PC-9 (cell line): ENCODE data around the gene SFMBT2. TPM values are rescaled to one million over a fixed set of nuclear protein-coding genes. Genes with fewer than 3 reads are reported as not detected.

Experiments
- BruUV-seq: library from RNA; stranded (reverse); fragments of 400-500 nt; replicated peaks from 2 replicates; lab custom pipeline; 2021; lab: Mats Ljungman, UMichigan
- CTCF ChIA-PET: fragments of 300-600 bp; sonication (Branson Sonifier 250); formaldehyde crosslinking; loops from one replicate; lab custom pipeline; 2022; ENCODE audit warnings: antibody characterized with exemption; lab: Charles Lee
- POLR2A ChIA-PET: fragments of 300-600 bp; sonication (Branson Sonifier 250); formaldehyde crosslinking; loops from one replicate; lab custom pipeline; 2022; ENCODE audit warnings: antibody characterized with exemption; ENCODE audit not compliant: unreplicated experiment; lab: Charles Lee
- DNase-seq, 2 experiments: peaks; one replicate each; pipeline versions ENCODE4 v3.0.0 to v3.0.0-alpha.2; 2015 to 2022; ENCODE audit warnings: mixed read lengths in 1 of 2
- H2AFZ ChIP-seq: fragments of 200-600 bp; sonication (generic); 2 replicates; pipeline ENCODE4 v1.8.1; 2017; ENCODE audit warnings: antibody characterized with exemption
- H3F3A ChIP-seq: fragments of 200-600 bp; sonication (generic); 2 replicates; pipeline ENCODE4 v1.8.1; 2017; ENCODE audit warnings: antibody characterized with exemption, mild to moderate bottlenecking, low read depth; ENCODE audit not compliant: insufficient read depth
- H3K27ac ChIP-seq: fragments of 200-600 bp; sonication (generic); 2 replicates; pipeline ENCODE4 v1.6.1; 2016; ENCODE audit warnings: mixed run types
- H3K27me3 ChIP-seq: fragments of 200-600 bp; sonication (generic); 2 replicates; pipeline ENCODE4 v1.6.1; 2016; ENCODE audit warnings: low read depth, mixed run types; ENCODE audit not compliant: insufficient read depth
- H3K36me3 ChIP-seq: fragments of 200-600 bp; sonication (generic); 2 replicates; pipeline ENCODE4 v1.6.1; 2016; ENCODE audit warnings: low read depth, mixed run types
- H3K4me1 ChIP-seq: fragments of 200-600 bp; sonication (generic); replicated peaks from 2 replicates; pipeline ENCODE4 v1.6.1; 2016; ENCODE audit warnings: mixed run types; ENCODE audit not compliant: insufficient read depth
- H3K4me2 ChIP-seq: fragments of 200-600 bp; sonication (generic); 2 replicates; pipeline ENCODE4 v1.6.1; 2017; ENCODE audit warnings: mixed run types
- H3K4me3 ChIP-seq: fragments of 200-600 bp; sonication (generic); 2 replicates; pipeline ENCODE4 v1.6.1; 2016; ENCODE audit warnings: mixed run types
- H3K79me2 ChIP-seq: fragments of 200-600 bp; sonication (generic); 2 replicates; pipeline ENCODE4 v1.6.1; 2017; ENCODE audit warnings: low read depth, mixed run types
- H3K9me2 ChIP-seq: fragments of 200-600 bp; sonication (generic); 2 replicates; pipeline ENCODE4 v1.8.1; 2017; ENCODE audit warnings: mild to moderate bottlenecking; ENCODE audit not compliant: insufficient read depth
- H3K9me3 ChIP-seq: fragments of 200-600 bp; sonication (generic); 2 replicates; pipeline ENCODE4 v1.8.1; 2016; ENCODE audit warnings: low read depth; ENCODE audit not compliant: insufficient read depth
- H4K20me1 ChIP-seq: fragments of 200-600 bp; sonication (generic); 2 replicates; pipeline ENCODE4 v1.8.1; 2017; ENCODE audit not compliant: insufficient read depth
- EZH2 ChIP-seq: fragments of 200-600 bp; sonication (generic); IDR thresholded peaks from 2 replicates; pipeline ENCODE4 v1.8.0; 2017; ENCODE audit warnings: antibody characterized with exemption, low read depth
- intact Hi-C: fragments of 100-400 bp; cut with micrococcal nuclease; formaldehyde crosslinking; loops from one replicate; pipeline ENCODE4 v1.10.0; 2022; ENCODE audit not compliant: unreplicated experiment
- total RNA-seq: library from RNA; stranded (reverse); gene quantifications from 2 replicates; pipeline ENCODE4 v1.2.3, GENCODE V29; 2021
- TF ChIP-seq, protein P1 (sequence below): fragments of 200-600 bp; sonication (generic); conservative IDR thresholded peaks from 2 replicates; pipeline ENCODE4 v1.6.1; 2017; ENCODE audit warnings: mixed run types, antibody characterized with exemption, mild to moderate bottlenecking, moderate library complexity

Gene SFMBT2
- total RNA-seq, 1 experiment from 2014 or later, result 0.07 TPM

DNA sequence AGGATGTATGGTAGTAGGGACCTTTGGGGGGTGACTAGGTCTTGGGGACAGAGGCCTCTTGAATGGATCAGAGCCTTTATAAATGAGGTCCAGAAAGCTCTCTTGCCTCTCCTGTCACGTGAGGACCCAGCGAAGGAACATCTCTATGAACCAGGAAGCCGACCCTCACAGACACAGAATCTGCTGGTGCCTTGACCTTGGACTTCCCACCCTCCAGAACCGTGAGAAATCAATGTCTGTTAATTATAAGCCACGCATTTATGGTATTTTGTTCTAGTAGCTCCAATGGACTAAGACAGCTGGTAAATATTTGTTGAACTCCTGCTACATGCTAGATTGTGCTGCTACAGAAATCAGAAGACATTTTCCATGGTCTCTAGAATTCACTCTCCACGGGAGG lies 276.9 kb downstream of the SFMBT2 start:
- ChIA-PET CTCF (no interaction called here), POLR2A (no interaction called here)
- Histone ChIP-seq H3K9me3 (no peaks in the 10 kb centered on the region), H3K36me3 (no peaks in the 10 kb centered on the region), H3K4me1 (no peaks in the 10 kb centered on the region), H3K4me2 (no peak overlapping the region), H4K20me1 (no peaks in the 10 kb centered on the region), H3F3A (no peaks in the 10 kb centered on the region), H3K4me3 (no peak overlapping the region), H3K27ac (no peak overlapping the region), H3K27me3 (no peaks in the 10 kb centered on the region; the same call in 1 of the 2 replicates), H2AFZ (no peak overlapping the region), H3K9me2 (no peaks in the 10 kb centered on the region), H3K79me2 (no peaks in the 10 kb centered on the region)
- no peak for DNase-seq
- BruUV-seq, result no TSS peak
- intact Hi-C loops, result no loop called here
- no peak for TF ChIP-seq EZH2
- TF ChIP-seq, protein P1, sequence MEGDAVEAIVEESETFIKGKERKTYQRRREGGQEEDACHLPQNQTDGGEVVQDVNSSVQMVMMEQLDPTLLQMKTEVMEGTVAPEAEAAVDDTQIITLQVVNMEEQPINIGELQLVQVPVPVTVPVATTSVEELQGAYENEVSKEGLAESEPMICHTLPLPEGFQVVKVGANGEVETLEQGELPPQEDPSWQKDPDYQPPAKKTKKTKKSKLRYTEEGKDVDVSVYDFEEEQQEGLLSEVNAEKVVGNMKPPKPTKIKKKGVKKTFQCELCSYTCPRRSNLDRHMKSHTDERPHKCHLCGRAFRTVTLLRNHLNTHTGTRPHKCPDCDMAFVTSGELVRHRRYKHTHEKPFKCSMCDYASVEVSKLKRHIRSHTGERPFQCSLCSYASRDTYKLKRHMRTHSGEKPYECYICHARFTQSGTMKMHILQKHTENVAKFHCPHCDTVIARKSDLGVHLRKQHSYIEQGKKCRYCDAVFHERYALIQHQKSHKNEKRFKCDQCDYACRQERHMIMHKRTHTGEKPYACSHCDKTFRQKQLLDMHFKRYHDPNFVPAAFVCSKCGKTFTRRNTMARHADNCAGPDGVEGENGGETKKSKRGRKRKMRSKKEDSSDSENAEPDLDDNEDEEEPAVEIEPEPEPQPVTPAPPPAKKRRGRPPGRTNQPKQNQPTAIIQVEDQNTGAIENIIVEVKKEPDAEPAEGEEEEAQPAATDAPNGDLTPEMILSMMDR, result no peak

DNA sequence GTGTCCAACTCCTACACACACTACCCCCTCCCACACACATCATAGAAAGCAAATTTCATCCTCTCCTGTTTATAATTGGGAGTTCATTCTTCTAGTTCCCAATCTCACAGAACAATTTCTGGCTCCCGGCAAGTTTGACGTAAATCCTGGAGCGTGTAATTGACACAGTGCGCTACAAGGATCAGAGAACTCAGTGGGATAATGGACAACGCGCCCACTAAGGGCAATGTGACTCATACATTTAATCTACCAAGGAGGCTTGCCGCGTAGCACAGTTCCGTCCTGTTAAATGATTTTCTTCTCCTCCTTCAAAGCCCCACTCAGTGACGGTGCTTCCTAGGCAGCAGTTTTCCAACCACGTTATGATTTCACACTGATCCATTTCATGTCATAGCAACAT lies 277.6 kb downstream of the SFMBT2 start:
- ChIA-PET POLR2A (no interaction called here), CTCF (no interaction called here)
- no peaks in the 10 kb centered on the region for H3K36me3 ChIP-seq
- TF ChIP-seq, protein P1, result no peak
- no peak for TF ChIP-seq EZH2
- H3K79me2 ChIP-seq, result no peaks in the 10 kb centered on the region
- H3K9me2 ChIP-seq, result no peaks in the 10 kb centered on the region
- no peaks in the 10 kb centered on the region for H3F3A ChIP-seq
- no peak overlapping the region for H3K4me2 ChIP-seq
- DNase-seq, result no peak
- no peaks in the 10 kb centered on the region for H3K4me1 ChIP-seq
- no peak overlapping the region for H3K4me3 ChIP-seq
- BruUV-seq, result no TSS peak
- no peaks in the 10 kb centered on the region for H4K20me1 ChIP-seq
- intact Hi-C loops, result no loop called here
- no peaks in the 10 kb centered on the region; the same call in 1 of the 2 replicates for H3K27me3 ChIP-seq
- no peaks in the 10 kb centered on the region for H3K9me3 ChIP-seq
- no peak overlapping the region for H2AFZ ChIP-seq
- H3K27ac ChIP-seq, result no peak overlapping the region

DNA sequence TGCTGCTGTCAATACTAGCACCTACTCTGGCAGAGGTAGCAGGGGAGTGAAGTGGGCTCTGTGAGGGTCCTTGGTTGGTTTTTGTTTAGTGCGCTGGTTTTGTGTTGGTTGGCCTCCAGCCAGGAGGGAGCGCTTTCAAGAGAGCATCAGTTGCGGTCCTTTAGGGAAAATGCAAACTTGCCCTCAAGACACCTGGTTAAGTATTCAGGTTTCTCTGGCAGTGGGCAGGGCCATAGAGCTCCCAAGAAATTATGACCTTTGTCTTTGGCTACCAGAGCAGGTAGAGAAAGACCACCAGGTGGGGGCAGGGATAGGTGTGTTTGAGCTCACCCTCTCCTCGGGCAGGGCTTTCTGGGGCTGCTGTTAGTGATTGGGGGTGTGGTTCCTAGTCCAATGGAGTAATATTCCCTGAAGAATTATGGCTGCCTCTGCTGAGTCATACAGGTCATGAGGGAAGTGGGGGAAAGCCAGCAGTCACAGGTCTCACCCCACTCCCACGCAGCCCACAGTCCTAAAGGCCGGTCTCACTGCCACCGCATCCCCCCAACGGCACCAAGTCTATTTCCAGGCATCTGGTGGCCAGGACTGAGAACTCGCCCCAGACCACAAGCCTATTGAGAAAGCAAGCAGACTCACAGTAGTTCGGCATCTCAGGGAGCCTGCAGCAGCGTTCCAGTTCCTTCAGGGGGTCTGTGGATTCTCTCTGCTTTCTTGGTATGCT lies 280.5 kb downstream of the SFMBT2 start:
- no peaks in the 10 kb centered on the region for H3K36me3 ChIP-seq
- POLR2A ChIA-PET, result no interaction called here
- no peaks in the 10 kb centered on the region for H3K9me2 ChIP-seq
- H3K79me2 ChIP-seq, result no peaks in the 10 kb centered on the region
- H3K27ac ChIP-seq, result no peak overlapping the region
- intact Hi-C loops, result no loop called here
- H3K9me3 ChIP-seq, result no peaks in the 10 kb centered on the region
- TF ChIP-seq, protein P1, result no peak
- no peaks in the 10 kb centered on the region for H3F3A ChIP-seq
- no peaks in the 10 kb centered on the region for H4K20me1 ChIP-seq
- DNase-seq, result no peak
- no TSS peak for BruUV-seq
- no peak overlapping the region for H3K4me3 ChIP-seq
- CTCF ChIA-PET, result no interaction called here
- no peak overlapping the region for H2AFZ ChIP-seq
- H3K4me2 ChIP-seq, result no peak overlapping the region
- H3K27me3 ChIP-seq, result no peaks in the 10 kb centered on the region; the same call in 1 of the 2 replicates
- no peaks in the 10 kb centered on the region for H3K4me1 ChIP-seq
